Fibroblast of lung (primary cell): ENCODE data around the gene HECTD4.

Experiments
- EZH2 ChIP-seq: IDR thresholded peaks from 2 replicates; pipeline ENCODE4 v1.5.1; 2012; ENCODE audit warnings: low read length, control low read depth, mild to moderate bottlenecking; ENCODE audit errors: missing control alignments
- TF ChIP-seq, protein P1 (sequence below), 2 donors: IDR thresholded peaks in 1 of 2; conservative IDR thresholded peaks in 1 of 2; 1 replicate in 1 of 2; 2 replicates in 1 of 2; pipeline ENCODE4 v1.5.1; 2011 to 2012; ENCODE audit warnings: low read length in 2 of 2, control low read depth in 1 of 2, inconsistent platforms in 1 of 2, low read depth in 1 of 2, mild to moderate bottlenecking in 1 of 2

DNA sequence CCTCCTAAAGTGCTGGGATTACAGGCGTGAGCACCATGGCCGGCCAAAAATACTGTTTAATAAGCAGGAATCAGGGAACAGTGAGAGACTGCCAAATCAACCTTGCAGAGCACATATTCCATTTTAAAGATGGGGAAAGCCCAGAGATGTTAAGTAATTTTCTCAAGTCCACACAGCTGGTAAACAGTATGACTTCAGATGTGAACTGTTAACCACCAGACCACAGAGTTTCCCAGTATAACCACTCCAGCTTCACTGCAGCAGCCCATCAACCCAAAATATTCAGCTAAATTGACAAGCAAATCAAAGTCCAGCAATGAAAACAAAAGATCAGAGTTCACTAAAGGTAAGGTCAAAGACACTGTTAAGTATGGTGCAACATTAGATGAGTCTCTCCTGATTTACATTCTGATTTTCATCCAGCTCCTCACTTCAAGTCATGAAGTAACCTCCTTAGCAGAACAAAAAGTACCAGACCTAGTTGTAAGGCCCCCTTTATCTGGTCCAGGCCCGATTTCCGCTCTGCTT, 174.8 kb downstream of the HECTD4 start:
- TF ChIP-seq, protein P1, sequence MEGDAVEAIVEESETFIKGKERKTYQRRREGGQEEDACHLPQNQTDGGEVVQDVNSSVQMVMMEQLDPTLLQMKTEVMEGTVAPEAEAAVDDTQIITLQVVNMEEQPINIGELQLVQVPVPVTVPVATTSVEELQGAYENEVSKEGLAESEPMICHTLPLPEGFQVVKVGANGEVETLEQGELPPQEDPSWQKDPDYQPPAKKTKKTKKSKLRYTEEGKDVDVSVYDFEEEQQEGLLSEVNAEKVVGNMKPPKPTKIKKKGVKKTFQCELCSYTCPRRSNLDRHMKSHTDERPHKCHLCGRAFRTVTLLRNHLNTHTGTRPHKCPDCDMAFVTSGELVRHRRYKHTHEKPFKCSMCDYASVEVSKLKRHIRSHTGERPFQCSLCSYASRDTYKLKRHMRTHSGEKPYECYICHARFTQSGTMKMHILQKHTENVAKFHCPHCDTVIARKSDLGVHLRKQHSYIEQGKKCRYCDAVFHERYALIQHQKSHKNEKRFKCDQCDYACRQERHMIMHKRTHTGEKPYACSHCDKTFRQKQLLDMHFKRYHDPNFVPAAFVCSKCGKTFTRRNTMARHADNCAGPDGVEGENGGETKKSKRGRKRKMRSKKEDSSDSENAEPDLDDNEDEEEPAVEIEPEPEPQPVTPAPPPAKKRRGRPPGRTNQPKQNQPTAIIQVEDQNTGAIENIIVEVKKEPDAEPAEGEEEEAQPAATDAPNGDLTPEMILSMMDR (conservative IDR thresholded peaks at IDR 0.05 in 1 of 2, IDR thresholded peaks at IDR 0.05 in 1 of 2; ENCODE audit: low read depth in 1 of 2, low read length in 2 of 2), result no peak
- TF ChIP-seq EZH2, result no peak
